AG09309 (cell line): ENCODE data around the gene APOC3.

Source experiments
- DNase-seq: peaks from one replicate; pipeline ENCODE4 v3.0.0-alpha.2; 2010; ENCODE audit warnings: low read depth
- H3K4me3 ChIP-seq: 2 replicates; pipeline ENCODE4 v1.5.1; 2011; ENCODE audit warnings: mild to moderate bottlenecking, low read depth, low read length, moderate library complexity; ENCODE audit not compliant: control insufficient read depth
- TF ChIP-seq, protein P1 (sequence below): IDR thresholded peaks from 2 replicates; pipeline ENCODE4 v1.5.1; 2011; ENCODE audit warnings: mild to moderate bottlenecking, low read depth, low read length, inconsistent platforms; ENCODE audit not compliant: insufficient read depth, control insufficient read depth; ENCODE audit errors: missing control alignments

APOC3 gene

DNA sequence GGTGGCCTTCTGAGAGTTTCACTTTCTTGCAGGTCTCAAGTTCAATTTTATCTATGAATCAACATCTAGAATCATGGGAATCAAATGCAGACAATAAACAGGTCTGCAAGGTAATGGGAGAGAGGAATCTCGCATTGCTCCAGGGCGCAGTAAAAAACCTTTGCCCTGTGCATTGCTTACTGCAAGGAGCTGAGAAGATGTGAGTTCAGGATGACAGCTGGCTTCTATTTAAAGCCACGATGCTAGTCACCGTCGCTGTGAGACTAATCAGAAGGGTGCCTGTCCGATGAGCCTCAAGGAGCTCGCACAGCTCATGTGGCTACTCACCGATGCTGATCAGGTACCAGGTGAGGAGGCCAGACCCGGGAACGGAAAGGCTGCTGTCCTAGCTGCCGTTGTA lies 37.9 kb downstream of the APOC3 start:
- DNase-seq, result no peak
- TF ChIP-seq, protein P1, sequence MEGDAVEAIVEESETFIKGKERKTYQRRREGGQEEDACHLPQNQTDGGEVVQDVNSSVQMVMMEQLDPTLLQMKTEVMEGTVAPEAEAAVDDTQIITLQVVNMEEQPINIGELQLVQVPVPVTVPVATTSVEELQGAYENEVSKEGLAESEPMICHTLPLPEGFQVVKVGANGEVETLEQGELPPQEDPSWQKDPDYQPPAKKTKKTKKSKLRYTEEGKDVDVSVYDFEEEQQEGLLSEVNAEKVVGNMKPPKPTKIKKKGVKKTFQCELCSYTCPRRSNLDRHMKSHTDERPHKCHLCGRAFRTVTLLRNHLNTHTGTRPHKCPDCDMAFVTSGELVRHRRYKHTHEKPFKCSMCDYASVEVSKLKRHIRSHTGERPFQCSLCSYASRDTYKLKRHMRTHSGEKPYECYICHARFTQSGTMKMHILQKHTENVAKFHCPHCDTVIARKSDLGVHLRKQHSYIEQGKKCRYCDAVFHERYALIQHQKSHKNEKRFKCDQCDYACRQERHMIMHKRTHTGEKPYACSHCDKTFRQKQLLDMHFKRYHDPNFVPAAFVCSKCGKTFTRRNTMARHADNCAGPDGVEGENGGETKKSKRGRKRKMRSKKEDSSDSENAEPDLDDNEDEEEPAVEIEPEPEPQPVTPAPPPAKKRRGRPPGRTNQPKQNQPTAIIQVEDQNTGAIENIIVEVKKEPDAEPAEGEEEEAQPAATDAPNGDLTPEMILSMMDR, result no peak
- no peak overlapping the region for H3K4me3 ChIP-seq

DNA sequence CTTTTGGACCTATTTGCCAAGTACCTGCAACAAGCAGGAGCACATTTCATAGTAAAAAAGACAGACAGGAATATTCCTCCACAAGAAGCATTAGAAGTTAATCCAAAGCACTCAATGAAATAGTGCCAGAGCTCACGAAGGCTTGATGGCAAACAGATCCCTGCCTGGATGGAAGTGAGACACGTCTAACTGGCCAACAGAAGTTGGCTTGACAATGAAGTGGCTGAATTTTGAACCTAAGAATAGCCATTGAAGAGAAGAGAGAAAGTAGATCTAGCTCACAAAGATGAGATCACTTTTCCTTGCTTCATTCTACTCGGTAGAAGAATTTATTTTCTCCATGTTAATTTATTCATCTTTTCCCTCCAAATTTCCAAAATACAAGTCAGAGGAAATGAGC lies 38.4 kb downstream of the APOC3 start:
- TF ChIP-seq, protein P1, result no peak
- DNase-seq, result no peak
- H3K4me3 ChIP-seq, result no peak overlapping the region

DNA sequence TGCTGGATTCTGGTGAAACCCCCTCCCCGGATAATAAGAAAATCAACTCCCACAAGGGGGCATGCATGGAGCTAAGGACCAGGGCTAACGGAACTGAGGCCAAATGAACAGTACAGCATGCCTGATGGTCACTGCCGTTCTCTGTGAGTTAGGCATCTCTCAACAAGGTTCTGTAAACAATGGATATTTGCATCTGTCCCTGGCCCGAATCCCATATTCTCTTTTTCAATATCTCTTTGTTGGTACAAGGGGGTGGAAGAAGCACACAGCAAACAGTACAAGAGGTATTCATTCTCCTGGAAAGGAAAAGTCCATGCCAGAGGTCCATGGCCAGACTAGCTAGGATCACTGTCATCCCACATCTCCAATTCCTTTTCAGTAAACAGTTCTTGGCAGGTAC lies 39.9 kb downstream of the APOC3 start:
- DNase-seq, result no peak
- TF ChIP-seq, protein P1, result no peak

DNA sequence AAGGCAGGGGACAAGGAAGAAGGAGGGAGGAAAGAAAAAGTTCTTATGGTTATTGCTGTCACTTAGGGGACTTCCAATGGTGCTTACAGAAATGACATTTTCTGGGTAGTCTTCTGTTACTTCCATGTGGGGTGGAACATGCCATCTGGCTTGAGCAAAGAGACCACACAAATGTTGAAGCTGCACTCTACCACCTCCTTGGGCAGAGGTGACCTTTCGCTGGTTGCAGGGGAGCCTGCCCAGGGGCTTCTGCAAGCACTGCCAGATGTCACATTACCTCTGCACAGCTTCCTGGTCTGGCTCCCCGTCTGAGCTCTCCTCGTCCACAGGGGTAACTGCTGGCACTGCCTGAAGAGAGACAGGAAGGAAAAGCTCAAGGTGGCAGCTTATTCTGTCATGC lies 40.3 kb downstream of the APOC3 start:
- TF ChIP-seq, protein P1, result no peak

More for the DNA sequence above, 39.9 kb downstream of the APOC3 start:
- H3K4me3 ChIP-seq, result no peak overlapping the region

DNA sequence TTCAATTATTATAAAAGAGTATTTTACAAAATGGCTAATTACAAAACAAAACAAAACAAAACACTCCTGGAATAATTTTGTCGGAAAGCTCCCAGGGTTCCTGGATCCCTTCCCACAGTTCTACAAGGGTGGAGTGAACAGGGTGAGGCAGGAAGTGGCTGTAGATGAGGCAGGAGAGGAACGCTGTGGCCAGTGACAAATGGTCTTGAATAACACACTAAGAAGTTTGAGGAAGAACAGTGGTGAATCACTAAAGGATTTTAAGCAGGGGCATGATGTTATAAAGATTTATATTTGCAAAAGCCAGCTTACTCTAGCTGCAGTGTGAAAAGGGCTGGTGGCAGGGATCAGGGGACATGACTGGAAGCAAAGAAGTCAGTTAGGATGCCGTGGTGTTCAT lies 41.5 kb downstream of the APOC3 start:
- no peak overlapping the region for H3K4me3 ChIP-seq
- peak; percentile 82 for DNase-seq
- TF ChIP-seq, protein P1, result no peak

More for the DNA sequence above, 40.3 kb downstream of the APOC3 start:
- DNase-seq, result no peak
- no peak overlapping the region for H3K4me3 ChIP-seq

DNA sequence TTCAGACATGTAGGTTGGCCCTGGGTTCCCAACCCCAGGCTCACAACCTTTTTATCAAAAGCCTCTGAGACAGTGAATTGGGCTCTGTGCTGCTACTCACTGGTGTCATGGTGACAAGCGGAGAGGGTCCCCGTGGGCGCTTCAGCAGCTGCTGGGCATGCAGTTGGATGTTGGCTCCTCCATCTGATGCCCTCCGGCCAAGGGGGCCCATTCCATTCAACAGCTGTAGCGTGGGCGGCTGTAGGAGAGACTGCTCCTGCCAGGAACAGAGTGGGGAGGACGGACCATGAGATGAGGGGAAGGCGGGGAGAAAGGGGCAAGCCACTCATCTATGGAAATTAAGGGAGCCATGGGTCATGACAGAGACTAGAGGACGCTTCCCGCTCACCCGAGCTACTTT lies 43.7 kb downstream of the APOC3 start:
- TF ChIP-seq, protein P1, result no peak
- no peak overlapping the region for H3K4me3 ChIP-seq
- no peak for DNase-seq

DNA sequence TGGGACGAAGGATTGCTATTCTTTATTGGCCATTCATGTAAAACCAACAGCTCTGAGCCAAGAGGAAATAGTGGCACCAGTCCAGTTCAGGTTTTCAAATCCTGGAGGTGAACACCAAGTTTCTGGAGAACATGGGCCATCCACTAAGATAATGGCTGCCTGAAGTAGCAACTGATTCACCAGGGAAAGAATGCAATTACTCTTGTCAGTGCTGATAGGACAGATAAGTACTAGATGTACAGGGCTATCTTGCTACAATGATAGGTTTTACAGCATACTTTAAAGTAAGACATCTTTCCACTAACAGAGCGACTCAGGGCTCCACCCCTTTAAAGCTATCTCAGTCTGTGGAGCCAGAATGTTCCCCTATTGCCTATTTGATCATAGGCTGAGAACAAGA lies 44.5 kb downstream of the APOC3 start:
- TF ChIP-seq, protein P1, result no peak
- DNase-seq, result no peak
- H3K4me3 ChIP-seq, result no peak overlapping the region
